K562 (cell line): ENCODE data around the gene P2RY11. TPM values are rescaled to one million over a fixed set of nuclear protein-coding genes. Genes with fewer than 3 reads are reported as not detected.

Experiments used
- ARID1B ChIP-seq: fragments of 450-650 bp; IDR thresholded peaks from 2 replicates; pipeline ENCODE4 v1.6.1; 2016; ENCODE audit warnings: antibody characterized with exemption, mild to moderate bottlenecking, inconsistent platforms
- BRF2 ChIP-seq: IDR thresholded peaks from 3 replicates; pipeline ENCODE4 v1.6.1; 2011; ENCODE audit warnings: borderline replicate concordance, mild to moderate bottlenecking; ENCODE audit not compliant: insufficient read length, insufficient read depth
- CEBPG ChIP-seq, 3 experiments: fragments of 200-800 bp in 1 of 3; sonication (Bioruptor generic) in 1 of 3; sonication (generic) in 1 of 3; formaldehyde crosslinking in 1 of 3; IDR thresholded peaks in 2 of 3; conservative IDR thresholded peaks in 1 of 3; 2 replicates each; pipeline versions ENCODE4 v1.6.1 to v1.8.0; 2016 to 2022; ENCODE audit warnings: missing compliant biosample characterization in 2 of 3, missing genetic modification characterization in 2 of 3, mild to moderate bottlenecking in 1 of 3, missing genetic modification reagents in 1 of 3
- COPS2 ChIP-seq: fragments of 450-650 bp; conservative IDR thresholded peaks from 2 replicates; pipeline ENCODE4 v1.6.1; 2016; ENCODE audit warnings: mild to moderate bottlenecking, moderate library complexity
- E2F3 ChIP-seq: fragments of 250-450 bp; sonication (Bioruptor Pico); IDR thresholded peaks from 2 replicates; pipeline ENCODE4 v1.4.0; 2020; ENCODE audit warnings: mild to moderate bottlenecking
- FOXK1 ChIP-seq: sonication (generic); formaldehyde crosslinking; IDR thresholded peaks from 2 replicates; pipeline ENCODE4 v1.8.0; 2022; ENCODE audit warnings: missing genetic modification reagents, mild to moderate bottlenecking, borderline replicate concordance
- FUS ChIP-seq: fragments of 200-400 bp; formaldehyde crosslinking; optimal IDR thresholded peaks from 2 replicates; pipeline ENCODE3; 2017; ENCODE audit warnings: low read depth, low read length
- HDAC3 ChIP-seq: fragments of 450-650 bp; IDR thresholded peaks from 2 replicates; pipeline ENCODE4 v1.6.1; 2018; ENCODE audit warnings: borderline replicate concordance, mild to moderate bottlenecking, moderate library complexity; ENCODE audit not compliant: partially characterized antibody
- HLTF ChIP-seq: fragments of 450-650 bp; IDR thresholded peaks from 2 replicates; pipeline ENCODE4 v1.6.1; 2016
- KAT2B ChIP-seq: IDR thresholded peaks from one replicate; pipeline ENCODE4 v1.6.1; 2012; ENCODE audit warnings: low read depth, mild to moderate bottlenecking, control low read depth, inconsistent platforms, low read length, moderate library complexity
- KAT7 ChIP-seq: sonication (generic); formaldehyde crosslinking; IDR thresholded peaks from 2 replicates; pipeline ENCODE4 v1.8.0; 2022; ENCODE audit warnings: missing genetic modification reagents, mild to moderate bottlenecking, borderline replicate concordance
- LEF1 ChIP-seq: fragments of 450-650 bp; IDR thresholded peaks from 2 replicates; pipeline ENCODE4 v1.6.1; 2016; ENCODE audit warnings: mild to moderate bottlenecking
- MAFG ChIP-seq: fragments of 450-650 bp; conservative IDR thresholded peaks from 2 replicates; pipeline ENCODE4 v1.6.1; 2016; ENCODE audit warnings: missing genetic modification characterization, missing compliant biosample characterization
- PRDM10 ChIP-seq: fragments of 450-650 bp; IDR thresholded peaks from 2 replicates; pipeline ENCODE4 v1.6.1; 2018; ENCODE audit not compliant: partially characterized antibody
- RBM22 ChIP-seq: fragments of 200-400 bp; formaldehyde crosslinking; IDR thresholded peaks from 2 replicates; pipeline ENCODE4 v1.6.1; 2018; ENCODE audit warnings: low read length, low read depth; ENCODE audit not compliant: poor library complexity, severe bottlenecking
- SMARCA4 ChIP-seq: fragments of 450-650 bp; IDR thresholded peaks from 2 replicates; pipeline ENCODE4 v1.6.1; 2016
- ZNF124 ChIP-seq: sonication (generic); formaldehyde crosslinking; IDR thresholded peaks from 2 replicates; pipeline ENCODE4 v1.8.1; 2022; ENCODE audit warnings: missing genetic modification reagents
- ZNF146 ChIP-seq: IDR thresholded peaks from one replicate; pipeline ENCODE4 v1.6.1; 2018; ENCODE audit warnings: missing compliant biosample characterization; ENCODE audit not compliant: unreplicated experiment
- ZNF583 ChIP-seq: fragments of 250-450 bp; sonication (Bioruptor Pico); IDR thresholded peaks from 2 replicates; pipeline ENCODE4 v1.4.0; 2020
- ZNF589 ChIP-seq: fragments of 200-800 bp; sonication (Bioruptor generic); IDR thresholded peaks from 2 replicates; pipeline ENCODE4 v1.6.1; 2016; ENCODE audit warnings: low read depth, missing genetic modification characterization, missing compliant biosample characterization
- ZNF668 ChIP-seq: fragments of 250-450 bp; sonication (Bioruptor Pico); IDR thresholded peaks from 2 replicates; pipeline ENCODE4 v1.8.0; 2022; ENCODE audit warnings: mild to moderate bottlenecking, inconsistent platforms
- polyA plus RNA-seq, 8 experiments: library from polyadenylated mRNA; depleted of rRNA in 4 of 8; stranded (reverse) in 5 of 8; unstranded in 3 of 8; fragments of >200 nt; fragmentation: Nextera tagmentation in 2 of 8; fragmentation: Illumina TruSeq in 1 of 8; extraction: Ambion mirVana in 2 of 8; extraction: Trizol in 1 of 8; gene quantifications; 2 replicates each; pipeline versions ENCODE4 v1.2.1 to v1.2.3, GENCODE V29; 2011 to 2014; ENCODE audit warnings: inconsistent platforms in 1 of 8, missing spikeins in 1 of 8
- total RNA-seq, 7 experiments: library from RNA; depleted of rRNA in 6 of 7; stranded (reverse); fragments of >200 nt in 6 of 7; fragmentation: Illumina TruSeq in 2 of 7; extraction: Trizol in 2 of 7; gene quantifications; 2 replicates each; pipeline versions ENCODE4 v1.2.1 to v1.2.3, GENCODE V29; 2011 to 2021; ENCODE audit warnings: low replicate concordance in 1 of 7

P2RY11 gene
- total and polyA plus RNA-seq, 9 of the 15 experiments (the other 6 are each of a cell fraction or from before 2014, with no cell fraction given) = 0.03 to 10.1 (median 1.5) TPM

- peak; percentile 70 for TF ChIP-seq PRDM10
- no peak for TF ChIP-seq ZNF668
- TF ChIP-seq MAFG (tag) = no peak
- no peak for TF ChIP-seq BRF2
- TF ChIP-seq FOXK1 = no peak
- TF ChIP-seq FUS = no peak
- peak; percentile 20; the same call in 1 of the 2 replicates for TF ChIP-seq ZNF589
- no peak for TF ChIP-seq COPS2
- TF ChIP-seq ZNF124 (CRISPR knock-in tag) = no peak
- no peak for TF ChIP-seq KAT7 (CRISPR knock-in tag)
- no peak for TF ChIP-seq ZNF146
- no peak; the same call in 1 of the 2 replicates for TF ChIP-seq CEBPG (CRISPR knock-in tag; IDR thresholded peaks at IDR 0.05)
- TF ChIP-seq CEBPG (tag; conservative IDR thresholded peaks at IDR 0.05 in 1 of 2, IDR thresholded peaks at IDR 0.05 in 1 of 2) = no peak
- no peak for TF ChIP-seq LEF1
- TF ChIP-seq HLTF = no peak
- TF ChIP-seq SMARCA4 = no peak
- TF ChIP-seq ARID1B = no peak
- no peak for TF ChIP-seq RBM22
- no peak for TF ChIP-seq HDAC3
- TF ChIP-seq KAT2B = no peak
- TF ChIP-seq E2F3 (CRISPR knock-in tag) = peak; percentile 67; the same call in 1 of the 2 replicates
- TF ChIP-seq ZNF583 (CRISPR knock-in tag) = peak; percentile 58; the same call in 1 of the 2 replicates
Measured at GRCh38 chr19:10095948-10096614, 15.4 kb upstream of the P2RY11 start (continued).
